Hindlimb muscle (tissue), 1 donor: ENCODE measurements around the gene PIWIL1. TPM values are rescaled to one million over a fixed set of nuclear protein-coding genes. Genes with fewer than 3 reads are reported as not detected.

Source experiments
- DNase-seq: peaks from one replicate; pipeline ENCODE4 v3.0.0-alpha.2; 2013
- polyA plus RNA-seq: library from polyadenylated mRNA; unstranded; fragments of 120-200 nt; gene quantifications from one replicate; pipeline ENCODE4 v1.2.1, GENCODE V29; 2013; ENCODE audit not compliant: insufficient read length

Gene PIWIL1
- polyA plus RNA-seq, 1 donor = 0.09 TPM

DNA sequence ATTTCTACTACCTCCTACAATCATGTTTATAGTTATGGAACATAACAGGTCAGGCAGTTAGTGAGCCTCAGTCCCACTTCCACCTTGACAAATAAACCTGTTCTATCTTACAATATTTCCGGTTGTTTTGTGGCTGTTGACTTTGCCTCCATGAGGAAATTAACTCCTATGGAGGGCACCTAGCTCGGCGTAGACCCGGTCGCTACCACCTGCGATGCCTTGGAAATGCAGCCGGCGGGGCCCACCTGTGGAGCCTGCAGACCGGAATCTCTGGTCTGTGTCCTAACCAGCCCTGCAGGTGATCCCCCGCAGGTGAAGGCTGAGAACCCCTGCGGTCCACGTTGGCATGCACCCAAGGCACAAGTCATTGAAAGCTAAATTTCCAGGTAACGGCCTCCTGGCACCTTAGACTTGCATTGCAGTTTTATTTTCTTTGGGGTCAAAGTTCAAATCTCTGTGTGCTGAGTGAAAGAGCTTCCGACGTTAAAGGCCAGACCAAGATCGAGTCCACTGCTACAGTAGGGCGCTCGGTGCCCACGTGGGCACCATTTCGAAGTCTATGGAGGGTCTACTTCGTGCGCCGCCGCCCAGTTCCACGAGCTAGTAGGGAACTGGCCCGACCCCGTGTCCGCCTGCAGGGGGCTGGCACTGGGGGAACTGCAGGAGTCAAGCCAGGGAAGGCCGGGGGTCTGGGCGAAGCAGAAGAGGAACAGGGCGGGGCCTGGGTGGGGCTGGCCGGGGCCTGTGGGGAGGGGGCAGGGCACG lies 782 bp upstream of the PIWIL1 start:
- no peak for DNase-seq

DNA sequence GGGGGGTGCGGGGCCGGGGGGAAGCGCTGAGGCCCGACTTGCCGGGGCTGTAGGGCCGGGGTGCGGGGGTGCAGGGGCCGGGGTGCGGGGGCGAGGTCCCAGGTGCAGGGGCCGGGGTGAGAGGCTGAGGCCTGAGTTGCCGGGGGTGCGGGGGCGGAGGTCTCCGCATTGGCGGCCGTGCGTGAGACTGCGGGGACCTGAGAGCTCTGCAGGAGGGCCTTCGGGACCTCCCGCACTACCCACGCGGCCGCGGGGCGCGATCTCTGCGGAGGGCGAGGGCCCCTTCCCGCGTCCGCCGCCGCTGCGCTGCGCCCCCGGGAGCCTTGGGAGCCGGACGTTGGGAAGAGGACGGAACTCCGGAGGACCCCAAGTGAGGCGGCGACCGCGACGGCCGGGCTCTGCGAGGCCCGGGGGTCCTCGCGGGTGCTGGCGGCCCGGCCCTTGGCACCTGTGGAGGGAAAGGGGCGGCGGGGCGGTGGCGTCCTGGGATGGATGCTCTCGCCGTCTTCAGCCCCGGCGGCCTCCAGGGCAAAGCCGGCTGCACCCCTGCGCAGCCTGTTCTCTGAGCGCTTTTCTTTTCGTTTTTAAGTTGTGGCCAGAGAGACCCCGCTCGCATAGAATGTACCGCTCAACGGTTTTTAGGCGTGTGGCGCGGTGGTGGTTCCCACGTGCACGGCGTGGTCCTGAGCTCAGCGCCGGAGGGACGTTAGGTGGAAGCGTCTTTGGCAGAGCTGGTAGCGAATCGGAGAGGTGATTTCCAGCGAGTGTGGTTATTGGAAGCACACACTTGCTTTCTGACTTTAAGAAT lies 1.3 kb downstream of the PIWIL1 start:
- DNase-seq = no peak

GRCh38 chr12:130339951-130340350 lies 2.3 kb downstream of the PIWIL1 start:
- no peak for DNase-seq

DNA sequence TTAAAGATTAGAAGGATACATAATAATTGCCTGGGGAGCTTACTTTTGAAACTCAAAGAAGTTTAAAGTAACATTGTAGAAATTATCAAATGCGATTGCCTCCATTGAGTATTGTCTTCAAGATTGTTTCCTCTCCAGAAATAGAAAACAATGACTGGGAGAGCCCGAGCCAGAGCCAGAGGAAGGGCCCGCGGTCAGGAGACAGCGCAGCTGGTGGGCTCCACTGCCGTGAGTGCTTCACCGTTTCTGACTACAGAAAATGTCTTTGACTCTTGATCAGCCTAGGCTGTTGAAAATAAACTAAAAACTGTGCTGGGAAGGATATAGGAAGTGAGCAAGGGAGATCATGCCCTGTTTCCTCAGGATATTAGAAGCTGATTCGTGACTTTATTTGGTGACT lies 4.8 kb downstream of the PIWIL1 start:
- DNase-seq = no peak

DNA sequence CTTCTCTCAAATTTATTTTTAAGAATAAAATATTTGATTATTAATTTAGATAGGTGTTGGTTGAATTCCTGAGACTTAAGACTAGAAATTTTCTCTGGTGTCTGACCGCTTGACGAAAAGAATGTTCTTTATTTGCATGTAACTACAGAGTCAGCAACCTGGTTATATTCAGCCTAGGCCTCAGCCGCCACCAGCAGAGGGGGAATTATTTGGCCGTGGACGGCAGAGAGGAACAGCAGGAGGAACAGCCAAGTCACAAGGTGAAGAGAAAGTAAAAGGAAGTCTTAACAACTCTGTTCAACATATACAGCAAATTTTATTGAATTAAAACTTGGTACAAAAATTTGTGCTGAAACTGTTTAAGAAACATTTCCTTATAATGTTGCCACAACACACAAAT lies 5.2 kb downstream of the PIWIL1 start:
- no peak for DNase-seq

DNA sequence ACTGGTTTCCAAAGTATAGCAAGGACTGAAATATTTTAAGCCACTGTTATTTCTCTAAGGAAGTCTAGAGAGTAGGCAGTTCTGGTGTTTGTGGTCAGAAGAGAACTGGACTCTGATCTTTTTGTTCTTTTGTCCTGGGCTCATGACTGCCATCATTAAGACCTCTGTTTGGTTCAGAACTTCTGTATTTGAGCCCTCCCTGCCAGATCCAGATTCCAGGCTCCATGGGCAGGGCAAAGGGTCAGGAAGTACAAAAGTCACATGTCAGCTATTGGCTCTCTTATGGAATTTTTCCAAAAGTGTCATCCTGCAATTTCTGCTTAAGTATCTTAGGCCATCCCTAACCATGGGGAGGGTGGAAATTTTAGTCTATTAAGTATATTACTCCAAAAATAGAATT lies 6.8 kb downstream of the PIWIL1 start:
- no peak for DNase-seq

- no peak for DNase-seq
These were observed 7.6 kb downstream of the PIWIL1 start for GRCh38 chr12:130345292-130345691.

DNA sequence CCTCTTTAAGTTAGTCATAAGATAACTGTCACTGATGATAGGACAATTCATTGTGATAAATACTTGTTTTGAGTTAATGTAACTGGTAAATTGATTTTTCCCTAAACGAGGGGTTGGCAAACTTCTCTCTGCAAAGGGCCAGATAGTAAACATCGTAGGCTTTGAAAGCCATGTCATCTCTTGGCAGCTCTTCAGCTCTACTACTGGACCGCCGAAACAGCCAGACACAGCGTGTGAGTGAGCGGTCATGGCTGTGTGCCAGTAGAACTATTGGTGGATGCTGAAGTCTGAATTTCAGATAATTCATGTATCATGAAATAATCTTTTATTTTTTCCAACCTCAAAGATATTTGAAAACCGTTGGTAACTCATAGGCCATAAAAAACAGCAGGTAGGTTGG lies 9.9 kb downstream of the PIWIL1 start:
- no peak for DNase-seq

DNA sequence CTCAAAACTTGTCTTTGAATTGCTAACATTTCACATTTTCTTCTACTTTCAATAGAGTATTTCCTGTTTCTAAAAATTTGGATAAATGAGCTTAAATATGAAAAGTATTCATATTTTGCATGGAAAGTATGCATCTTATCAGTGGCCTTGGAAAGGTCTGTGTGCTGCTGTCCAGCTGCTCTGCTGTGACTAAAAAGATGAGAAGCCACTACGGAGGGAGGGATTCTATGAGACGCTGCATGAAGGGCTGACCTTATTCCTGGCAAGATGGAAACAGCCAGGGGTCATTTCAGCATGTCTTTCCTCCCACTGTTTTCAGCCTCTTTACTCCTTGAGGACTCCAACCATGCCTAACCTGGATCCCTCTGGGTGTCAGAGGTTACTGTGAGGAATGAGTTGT lies 13.0 kb downstream of the PIWIL1 start:
- DNase-seq = no peak

- DNase-seq = no peak
These were observed 13.6 kb downstream of the PIWIL1 start for GRCh38 chr12:130351326-130351725.

- DNase-seq = no peak
These were observed 15.4 kb downstream of the PIWIL1 start for GRCh38 chr12:130353081-130353480.

DNA sequence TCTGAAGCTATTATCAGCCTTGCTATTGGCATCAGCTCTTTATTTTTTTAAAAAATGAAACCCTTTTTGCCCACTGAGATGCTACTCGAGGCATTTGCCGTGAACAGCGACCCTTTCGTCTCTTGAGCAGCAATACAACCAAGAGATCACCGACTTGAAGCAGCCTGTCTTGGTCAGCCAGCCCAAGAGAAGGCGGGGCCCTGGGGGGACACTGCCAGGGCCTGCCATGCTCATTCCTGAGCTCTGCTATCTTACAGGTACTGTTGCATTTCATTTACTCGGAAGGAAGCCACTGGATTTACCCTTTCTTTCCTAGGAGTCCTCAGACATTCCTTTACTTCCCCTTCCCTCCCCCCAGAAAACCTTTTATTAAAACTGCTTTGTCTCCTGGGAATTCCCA lies 16.7 kb downstream of the PIWIL1 start:
- DNase-seq = no peak

DNA sequence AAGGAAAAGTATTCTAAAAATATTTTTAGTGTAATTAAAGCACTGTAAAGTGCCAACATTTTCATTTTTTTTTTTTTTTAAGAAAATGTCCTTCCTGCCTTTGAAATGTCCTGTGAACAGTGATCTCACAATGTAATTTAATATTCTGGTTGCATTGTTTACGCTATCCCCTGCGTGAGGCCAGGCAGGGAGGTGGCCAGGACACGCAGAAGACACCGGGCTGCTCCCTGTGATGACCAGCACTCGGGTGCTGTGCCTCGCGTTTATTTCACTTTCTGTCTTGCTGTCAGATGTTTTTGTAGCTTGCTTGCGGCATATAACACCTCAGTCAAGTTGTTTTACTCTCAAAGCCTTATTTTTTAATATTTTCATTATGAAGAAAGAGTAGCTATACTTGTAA lies 18.5 kb downstream of the PIWIL1 start:
- no peak for DNase-seq

DNA sequence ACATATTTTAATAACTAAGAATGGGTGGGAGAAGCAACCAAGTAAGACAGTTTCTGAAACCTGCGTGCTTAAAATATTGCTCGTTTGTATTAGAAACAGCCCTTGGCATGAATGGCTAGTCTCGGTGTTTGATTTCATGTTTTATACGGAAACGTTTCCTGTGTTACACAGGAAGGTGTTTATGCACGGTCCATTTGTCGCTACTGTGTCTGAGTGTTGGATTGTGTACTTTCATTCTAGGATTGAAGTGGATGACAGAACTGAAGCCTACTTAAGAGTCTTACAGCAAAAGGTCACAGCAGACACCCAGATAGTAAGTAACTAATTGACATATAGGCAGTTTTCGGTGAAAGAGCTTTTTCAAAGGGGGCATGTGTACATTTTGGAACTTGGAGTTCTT lies 19.6 kb downstream of the PIWIL1 start:
- no peak for DNase-seq

GRCh38 chr12:130357729-130358330 lies 20.1 kb downstream of the PIWIL1 start:
- no peak for DNase-seq

DNA sequence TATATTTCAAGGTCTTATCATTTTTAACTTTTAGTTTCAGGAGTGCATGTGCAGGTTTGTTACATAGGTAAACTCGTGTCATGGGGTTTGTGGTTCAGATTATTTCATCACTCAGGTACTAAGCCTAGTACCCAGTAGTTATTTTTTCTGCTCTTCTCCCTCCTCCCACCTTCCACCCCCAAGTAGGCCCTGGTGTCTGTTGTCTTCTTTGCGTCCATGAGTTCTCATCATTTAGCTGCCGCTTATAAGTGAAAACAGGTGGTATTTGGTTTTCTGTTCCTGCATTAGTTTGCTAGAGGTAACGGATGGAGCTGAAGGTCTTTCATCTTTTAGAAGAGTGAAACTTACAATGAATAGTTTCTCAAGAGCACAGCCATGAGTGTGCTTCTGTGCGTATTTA lies 24.4 kb downstream of the PIWIL1 start:
- DNase-seq = no peak

- DNase-seq = no peak
These were observed 26.9 kb downstream of the PIWIL1 start for GRCh38 chr12:130364578-130364977.

GRCh38 chr12:130366159-130366558 lies 28.5 kb downstream of the PIWIL1 start:
- DNase-seq = no peak

DNA sequence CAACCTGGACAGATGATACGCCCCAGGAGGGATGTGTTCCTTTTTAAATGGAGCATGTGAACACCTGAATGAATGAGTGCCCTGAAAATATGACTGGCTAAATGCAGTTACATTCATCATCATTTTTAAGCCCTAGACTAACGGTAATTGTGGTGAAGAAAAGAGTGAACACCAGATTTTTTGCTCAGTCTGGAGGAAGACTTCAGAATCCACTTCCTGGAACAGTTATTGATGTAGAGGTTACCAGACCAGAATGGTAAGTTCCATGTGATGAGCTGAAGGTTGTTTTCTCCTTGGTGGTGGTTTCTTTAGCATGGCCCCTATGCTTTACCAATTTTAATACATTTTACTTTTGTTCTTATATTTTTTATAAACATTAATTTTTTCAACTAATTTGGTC lies 29.3 kb downstream of the PIWIL1 start:
- no peak for DNase-seq

DNA sequence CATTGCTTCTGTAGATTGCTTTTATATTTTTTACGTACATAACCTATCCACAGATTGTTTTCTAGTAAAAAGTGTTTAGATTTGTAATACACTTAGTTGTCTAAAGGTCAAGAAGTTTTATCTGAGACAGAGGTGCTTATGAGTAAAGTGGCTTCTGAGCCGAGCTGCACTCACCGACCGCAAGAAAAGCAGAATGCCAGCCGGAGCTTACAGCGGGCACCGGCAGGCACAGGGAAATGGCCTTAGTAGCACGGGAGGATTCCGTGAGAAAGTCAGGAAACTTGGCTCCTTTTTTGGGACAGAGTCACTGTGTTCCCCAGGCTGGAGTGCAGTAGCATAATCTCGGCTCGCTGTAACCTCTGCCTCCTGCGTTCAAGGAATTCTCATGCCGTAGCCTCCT lies 29.8 kb downstream of the PIWIL1 start:
- DNase-seq = no peak

GRCh38 chr12:130369816-130370215 lies 32.1 kb downstream of the PIWIL1 start:
- no peak for DNase-seq

DNA sequence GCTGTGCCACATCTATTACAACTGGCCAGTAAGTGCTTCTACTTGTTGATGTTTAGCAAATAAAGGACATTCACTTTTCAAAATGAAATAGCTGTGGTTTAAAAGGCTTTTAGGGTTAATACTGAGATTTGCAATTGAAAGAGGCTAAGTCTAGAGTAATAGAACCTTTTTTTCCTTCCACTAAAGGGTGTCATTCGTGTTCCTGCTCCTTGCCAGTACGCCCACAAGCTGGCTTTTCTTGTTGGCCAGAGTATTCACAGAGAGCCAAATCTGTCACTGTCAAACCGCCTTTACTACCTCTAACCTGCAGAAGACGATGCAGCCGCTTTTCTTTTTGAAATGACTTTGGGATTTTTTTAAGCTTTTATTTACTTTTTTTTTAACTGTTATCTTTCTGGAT lies 33.6 kb downstream of the PIWIL1 start:
- DNase-seq = no peak

GRCh38 chr12:130372936-130373335 lies 35.2 kb downstream of the PIWIL1 start:
- DNase-seq = no peak

GRCh38 chr12:130374083-130374482 lies 36.4 kb downstream of the PIWIL1 start:
- DNase-seq = no peak
